HG02759 (cell line): ENCODE results near the gene NPR1.
A peak's percentile ranks its signal among the peaks of the same experiment; 100 is the strongest.
"Not testable (repeated sequence)": the region's sequence is repeated elsewhere in the genome, so short reads cannot be mapped to it uniquely, and the experiment has no call there.

Source experiments
- ATAC-seq: cut with Tn5 transposase; IDR thresholded peaks from one replicate; pipeline ENCODE4 v1.9.1; 2021; ENCODE audit warnings: mild to moderate bottlenecking, moderate library complexity; ENCODE audit not compliant: unreplicated experiment

Gene NPR1

DNA sequence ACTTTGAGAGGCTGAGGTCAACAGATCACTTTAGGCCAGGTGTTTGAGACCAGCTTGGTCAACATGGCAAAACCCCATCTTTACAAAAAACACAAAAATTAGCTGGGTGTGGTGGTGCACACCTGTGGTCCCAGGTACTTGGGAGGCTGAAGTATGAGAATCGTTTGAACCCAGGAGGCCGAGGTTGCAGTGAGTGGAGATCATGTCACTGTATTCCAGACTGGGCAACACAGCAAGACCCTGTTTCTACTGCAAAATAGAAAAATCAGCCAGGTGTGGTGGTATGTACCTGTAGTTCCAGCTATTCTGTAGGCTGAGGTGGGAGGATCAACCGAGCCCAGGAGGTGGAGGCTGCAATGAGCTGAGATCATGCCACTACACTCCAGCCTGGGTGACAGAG lies 45.2 kb downstream of the NPR1 start:
- no peak for ATAC-seq

DNA sequence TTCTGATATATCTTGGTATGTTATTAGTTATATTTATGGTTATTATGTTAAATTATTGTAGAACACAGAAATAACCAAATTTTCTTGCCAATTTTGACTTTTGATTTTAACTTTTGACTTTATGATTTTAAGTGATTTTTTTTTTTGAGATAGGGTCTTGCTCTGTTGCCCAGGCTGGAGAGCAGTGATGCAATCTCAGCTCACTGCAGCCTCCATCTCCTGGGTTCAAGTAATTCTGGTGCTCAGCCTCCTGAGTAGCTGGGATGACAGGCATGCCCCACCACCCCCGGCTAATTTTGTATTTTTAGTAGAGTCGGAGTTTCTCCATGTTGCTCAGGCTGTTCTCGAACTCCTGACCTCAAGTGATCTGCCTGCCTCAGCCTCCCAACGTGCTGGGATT lies 46.1 kb downstream of the NPR1 start:
- not testable (repeated sequence) for ATAC-seq

DNA sequence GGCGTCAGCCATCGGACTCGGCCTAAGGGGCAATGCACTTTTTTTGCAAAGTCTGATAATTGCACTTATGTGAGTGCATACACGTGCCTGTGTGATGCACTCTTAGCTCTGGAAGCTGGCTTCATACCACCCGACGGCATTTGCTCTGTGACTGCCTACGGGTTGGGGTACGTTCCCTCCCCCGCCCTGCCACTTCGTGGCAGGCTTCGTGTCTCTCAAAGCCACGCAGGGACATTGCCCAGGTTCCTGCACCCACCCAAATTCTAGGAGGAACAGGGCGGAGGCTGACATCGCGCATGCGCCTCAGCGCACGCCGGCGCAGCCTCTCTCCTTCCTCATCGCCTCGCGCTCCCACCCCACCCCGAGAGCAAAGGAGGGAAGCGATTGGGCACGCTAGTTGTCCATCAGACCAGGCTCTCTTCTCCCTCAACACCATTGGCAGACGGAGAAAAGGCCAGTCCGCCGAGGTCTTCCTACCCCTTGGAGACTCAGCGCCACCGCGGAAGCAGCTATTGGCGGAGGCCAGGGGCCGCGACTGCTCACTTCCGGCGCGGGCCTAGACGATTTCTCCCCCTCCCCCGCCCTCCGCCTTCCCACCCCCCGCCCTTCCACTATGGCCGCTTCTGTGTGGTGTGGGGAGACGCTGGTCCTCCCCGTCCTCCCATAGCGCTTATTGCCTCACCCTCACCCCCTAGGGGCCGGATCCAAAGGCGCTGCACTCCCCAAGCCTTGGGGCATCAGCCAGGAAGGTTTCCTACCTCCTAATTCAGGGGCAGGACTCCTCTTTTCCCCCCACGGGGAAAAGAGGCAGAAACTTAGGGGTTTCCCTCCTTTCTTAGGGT lies 49.2 kb downstream of the NPR1 start, which contains the start of gene INTS3:
TSS of gene INTS3 (plus strand) at position 588 of the 842 bp plus-strand sequence. CDS start 585 bp downstream, outside the sequence.
- ATAC-seq = peak; percentile 97

DNA sequence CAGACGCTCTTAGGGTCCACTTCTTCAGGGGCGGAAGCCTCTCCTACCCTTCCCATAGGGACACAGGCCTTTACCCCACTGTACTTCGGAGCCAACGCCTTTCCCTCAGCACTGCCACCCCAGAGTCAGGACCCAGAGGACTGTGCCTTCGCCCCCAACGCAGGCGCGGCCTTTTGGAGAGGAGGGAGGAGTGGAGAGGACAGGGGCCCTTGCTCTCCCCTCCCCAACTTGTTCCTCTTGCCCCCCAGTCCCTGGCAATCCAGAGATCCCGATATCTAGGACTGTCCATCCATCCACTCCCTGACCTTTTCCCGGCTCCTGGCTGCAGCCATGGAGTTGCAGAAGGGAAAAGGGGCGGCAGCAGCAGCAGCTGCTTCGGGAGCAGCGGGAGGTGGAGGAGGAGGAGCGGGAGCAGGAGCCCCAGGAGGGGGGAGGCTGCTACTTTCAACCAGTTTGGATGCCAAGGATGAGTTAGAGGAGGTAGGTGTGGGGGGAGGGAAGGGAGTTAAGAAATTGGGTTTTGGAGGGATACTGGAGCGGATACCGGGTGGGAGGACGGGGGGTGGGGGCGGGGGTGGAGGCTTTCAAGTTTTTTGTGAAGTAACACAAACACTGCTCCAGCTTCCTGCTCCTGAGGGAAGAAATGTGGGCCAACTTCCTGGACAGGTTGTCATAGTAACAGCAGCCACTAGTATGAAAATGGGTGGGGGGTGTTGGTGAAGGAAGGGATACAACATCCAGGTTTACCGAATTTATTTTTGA lies 50.0 kb downstream of the NPR1 start:
- ATAC-seq = no peak

DNA sequence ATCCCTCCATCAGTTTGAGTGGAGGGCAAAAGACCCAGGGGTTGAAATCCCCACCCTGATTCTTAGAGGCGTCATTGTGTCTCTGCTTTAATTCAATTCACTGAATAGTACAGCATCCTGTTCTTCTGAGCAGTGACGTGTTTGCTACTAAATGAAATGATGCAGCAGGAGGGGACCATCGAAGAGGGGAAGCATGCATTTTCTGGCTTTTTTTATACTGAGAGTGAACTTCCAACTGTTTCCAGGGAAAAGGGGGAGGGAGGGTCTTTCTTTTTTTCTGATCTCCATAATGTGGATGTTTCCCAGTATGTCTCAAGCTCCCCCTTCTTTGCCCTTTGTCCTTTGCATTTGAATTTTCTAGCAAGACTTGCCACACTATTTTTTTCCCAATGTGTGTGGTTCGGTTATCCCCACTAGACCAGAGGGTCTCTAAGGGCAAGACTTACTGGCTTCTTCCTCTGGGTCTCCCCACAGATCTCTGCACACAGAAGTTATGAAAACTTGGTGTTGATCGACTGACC lies 52.0 kb downstream of the NPR1 start:
- no peak for ATAC-seq

DNA sequence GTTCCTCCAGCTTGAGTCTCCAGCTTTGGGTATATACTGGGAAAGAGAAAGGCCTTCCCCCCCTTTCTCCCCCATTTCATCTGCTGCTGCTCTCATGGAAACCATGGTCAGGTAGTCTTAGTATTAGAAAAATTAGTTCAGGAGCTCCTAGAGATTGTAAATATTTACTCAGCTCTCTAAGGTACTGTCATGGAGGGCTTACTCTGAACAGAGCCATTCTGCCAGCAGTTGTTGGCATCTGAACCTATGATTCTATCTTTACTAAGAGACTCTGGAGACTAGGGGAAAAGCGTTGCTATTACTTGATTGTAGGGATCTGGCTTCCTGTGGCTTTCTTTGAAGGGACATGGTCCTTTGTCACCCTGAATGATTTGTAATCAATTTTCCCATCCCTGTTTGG lies 55.5 kb downstream of the NPR1 start:
- no peak for ATAC-seq

DNA sequence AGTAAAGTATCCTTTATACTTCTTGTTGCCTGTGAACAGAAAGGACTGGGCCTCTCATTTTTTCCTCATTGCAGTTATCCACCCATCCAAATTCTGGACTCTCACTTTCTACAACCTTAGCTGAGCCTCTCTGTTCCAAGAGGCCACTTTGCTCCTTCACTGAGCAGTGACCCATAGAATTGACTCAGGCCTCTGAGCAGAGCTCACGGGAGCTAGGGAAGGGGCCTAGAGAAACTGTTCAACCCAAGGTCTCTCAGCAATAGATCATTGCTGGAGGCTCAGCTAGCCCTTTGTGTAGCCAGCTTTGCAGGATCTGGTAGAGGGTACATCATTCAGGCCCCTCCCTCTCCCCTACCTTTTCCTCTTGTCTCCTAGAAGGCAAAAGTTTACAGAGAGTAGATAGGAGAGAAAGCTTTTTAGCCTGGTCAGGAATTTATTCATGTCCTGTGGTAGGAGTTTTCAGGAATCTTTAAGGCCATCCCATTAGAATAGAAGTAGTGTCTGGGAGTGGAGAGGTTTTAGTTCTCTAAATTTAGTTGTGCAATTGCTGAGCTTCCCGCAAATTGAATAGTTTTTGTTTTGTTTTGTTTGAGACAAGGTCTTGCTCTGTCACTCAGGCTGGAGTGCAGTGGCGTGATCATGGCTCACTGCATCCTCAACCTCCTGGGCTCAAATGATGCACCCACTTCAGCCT lies 56.1 kb downstream of the NPR1 start:
- no peak for ATAC-seq

DNA sequence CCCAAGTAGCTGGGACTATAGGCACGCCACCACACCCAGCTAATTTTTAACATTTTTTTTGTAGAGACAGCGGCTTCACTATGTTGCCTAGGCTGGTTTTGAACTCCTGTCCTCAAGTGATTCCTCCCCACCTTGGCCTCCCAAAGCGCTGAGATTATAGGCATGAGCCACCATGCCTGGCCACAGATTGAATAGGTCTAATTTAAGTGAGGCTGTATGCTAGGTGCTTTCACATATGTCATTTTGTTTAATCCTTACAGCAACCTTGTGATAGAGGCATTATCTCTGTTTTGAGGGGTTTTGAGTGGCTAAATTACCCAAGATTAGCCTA lies 56.6 kb downstream of the NPR1 start:
- no peak for ATAC-seq

DNA sequence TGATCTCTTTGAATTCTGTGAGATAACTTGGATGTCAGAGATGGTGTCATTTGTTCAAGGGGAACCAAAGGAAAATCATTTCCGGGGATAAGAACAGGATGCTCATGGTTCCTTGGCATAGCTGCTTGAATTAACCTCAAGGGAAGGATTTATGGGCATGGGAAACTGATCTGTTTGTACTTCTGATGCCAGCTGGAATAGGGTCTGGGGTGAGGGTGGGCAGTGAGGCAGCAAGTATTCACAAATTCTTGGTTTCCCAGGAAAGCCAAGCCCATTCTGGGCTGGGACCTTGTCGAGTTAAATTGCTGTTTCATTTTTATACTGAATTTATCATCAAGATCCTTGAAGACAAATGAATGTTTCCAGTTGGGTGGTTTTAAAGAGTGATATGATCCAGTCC lies 63.5 kb downstream of the NPR1 start:
- ATAC-seq = no peak

DNA sequence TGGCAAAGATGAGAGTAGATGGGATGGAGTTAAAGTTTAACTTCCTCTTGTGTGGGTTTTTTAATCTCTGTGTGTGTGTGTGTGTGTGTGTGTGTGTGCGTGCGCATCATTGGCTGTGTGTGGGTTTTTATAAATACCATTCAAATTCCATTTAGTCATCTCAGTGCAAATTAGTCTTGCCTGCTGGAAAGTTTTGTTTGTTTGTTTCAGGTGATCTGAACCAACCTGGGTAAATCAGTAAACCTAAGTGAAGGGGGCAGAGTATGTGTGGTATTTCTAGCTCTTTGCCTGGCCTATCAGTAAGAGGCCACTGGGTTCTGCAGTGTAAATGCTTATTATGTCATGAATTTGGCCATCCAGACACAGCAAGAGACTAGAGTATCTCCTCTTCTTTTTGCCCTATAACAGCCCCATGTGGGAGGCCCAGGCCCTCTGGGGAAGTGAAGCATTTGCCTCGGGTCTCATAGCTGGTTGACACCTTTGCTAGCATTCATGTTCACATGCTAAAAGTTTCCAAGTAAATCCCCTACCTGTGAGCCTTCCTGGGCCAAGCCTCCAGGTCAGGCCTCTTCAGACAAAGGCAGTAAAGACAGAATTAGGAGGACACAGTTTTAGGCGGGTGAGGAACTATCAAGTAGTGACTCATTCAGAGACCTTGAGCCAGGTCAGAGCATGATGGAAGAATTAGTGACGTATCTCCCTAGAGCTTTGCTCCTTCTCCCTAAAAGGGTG lies 64.1 kb downstream of the NPR1 start:
- ATAC-seq = peak; percentile 81
